ENCODE results near the gene SAYSD1. TPM values are rescaled to one million over a fixed set of nuclear protein-coding genes. Genes with fewer than 3 reads are reported as not detected.

The SAYSD1 gene
- total and polyA plus RNA-seq, 8 donors = 1.2 to 24.8 (median 7.7) TPM

- 76 to 88% (median 85%) methylated on average over 5 to 6 of the region's 6 CpGs for WGBS, 5 donors
- DNase-seq = no peak
Observed at GRCh38 chr6:39058471-39059147, 56.4 kb downstream of the SAYSD1 start.

GRCh38 chr6:39057251-39058155, 57.5 kb downstream of the SAYSD1 start:
- TF ChIP-seq EP300 (IDR thresholded peaks at IDR 0.05) = no peak
- TF ChIP-seq CTCF (IDR thresholded peaks at IDR 0.05) = no peak
- TF ChIP-seq POLR2A (IDR thresholded peaks at IDR 0.05) = no peak
- TF ChIP-seq POLR2AphosphoS5 (IDR thresholded peaks at IDR 0.05) = no peak
- Histone ChIP-seq H3K9me3 (no peaks in the 10 kb centered on the region), H3K36me3 (no peaks in the 10 kb centered on the region), H3K4me1 (peaks cover 0 to 3% (median 0%) of the 10 kb centered on the region in 4 donors), H3K27ac (no peak overlapping the region), H3K4me3 (no peak overlapping the region), H3K27me3 (peaks cover 0 to 64% (median 0%) of the 10 kb centered on the region in 3 donors)
- intact Hi-C loops (cut with DNase I; ENCODE audit: low total_unique reads) = no loop called here
- 66 to 80% (median 75%) methylated on average over 9 to 17 of the region's 17 CpGs for WGBS, 5 donors
- DNase-seq = no peak

More at GRCh38 chr6:39058471-39059147, 56.4 kb downstream of the SAYSD1 start:
- H3K27me3 ChIP-seq = peaks cover 0 to 63% (median 0%) of the 10 kb centered on the region in 3 donors
- peaks cover 0 to 3% (median 0%) of the 10 kb centered on the region in 4 donors for H3K4me1 ChIP-seq
- no peaks in the 10 kb centered on the region for H3K9me3 ChIP-seq
- intact Hi-C loops (cut with DNase I; ENCODE audit: low total_unique reads) = no loop called here
- H3K27ac ChIP-seq = no peak overlapping the region
- no peaks in the 10 kb centered on the region for H3K36me3 ChIP-seq
- TF ChIP-seq POLR2AphosphoS5 (IDR thresholded peaks at IDR 0.05) (no peak), EP300 (IDR thresholded peaks at IDR 0.05) (no peak), CTCF (IDR thresholded peaks at IDR 0.05) (no peak), POLR2A (IDR thresholded peaks at IDR 0.05) (no peak)
- no peak overlapping the region for H3K4me3 ChIP-seq

DNA sequence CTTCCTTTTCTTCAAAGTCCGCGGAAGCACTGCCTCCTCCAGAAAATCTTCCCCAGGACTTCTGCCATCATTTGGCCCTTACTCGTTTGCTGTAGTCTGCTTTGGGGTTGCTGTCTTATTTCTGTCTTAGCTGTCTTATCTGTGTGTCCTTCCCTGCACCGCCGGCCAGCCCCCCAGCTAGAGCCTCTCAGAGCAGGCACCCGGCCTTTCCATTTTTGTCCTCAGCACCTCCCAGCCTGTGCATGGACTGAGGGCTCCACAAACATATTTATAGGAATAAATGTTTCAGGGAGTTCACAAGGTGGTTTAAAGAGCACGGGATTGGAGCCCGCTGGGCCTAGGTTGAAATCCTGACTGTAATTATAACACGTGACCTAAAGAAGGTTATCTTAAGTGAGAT, 58.3 kb downstream of the SAYSD1 start:
- WGBS, 5 donors = 83 to 93% (median 89%) methylated on average over 9 of the region's 9 CpGs
- TF ChIP-seq CTCF (IDR thresholded peaks at IDR 0.05) (no peak), POLR2A (IDR thresholded peaks at IDR 0.05) (no peak), POLR2AphosphoS5 (IDR thresholded peaks at IDR 0.05) (no peak)
- no peak for DNase-seq
- peaks cover 0 to 66% (median 0%) of the 10 kb centered on the region in 3 donors for H3K27me3 ChIP-seq
- no peak overlapping the region for H3K4me3 ChIP-seq
- no peaks in the 10 kb centered on the region for H3K36me3 ChIP-seq
- intact Hi-C loops (cut with DNase I; ENCODE audit: low total_unique reads) = no loop called here
- peaks cover 0 to 3% (median 0%) of the 10 kb centered on the region in 4 donors for H3K4me1 ChIP-seq
- no peaks in the 10 kb centered on the region for H3K9me3 ChIP-seq
- no peak overlapping the region for H3K27ac ChIP-seq

DNA sequence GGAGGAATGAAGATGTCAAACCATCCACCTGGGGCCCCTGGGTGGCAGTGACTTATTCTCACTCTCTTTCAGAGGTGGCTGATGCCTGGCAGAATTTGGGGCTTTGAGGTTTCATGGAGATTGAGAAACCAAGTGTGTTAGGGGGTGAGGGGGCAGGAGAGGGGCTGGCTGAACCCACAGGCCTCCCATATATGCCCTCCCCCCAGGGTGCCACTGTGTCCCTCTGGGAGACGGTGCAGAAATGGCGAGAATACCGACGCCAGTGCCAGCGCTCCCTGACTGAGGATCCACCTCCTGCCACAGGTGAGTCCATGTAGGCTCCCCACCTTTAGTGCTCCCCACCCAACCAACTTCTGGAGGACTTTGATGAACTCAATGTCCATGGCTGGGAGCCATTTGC, 58.8 kb downstream of the SAYSD1 start:
- no peak overlapping the region for H3K27ac ChIP-seq
- intact Hi-C loops (cut with DNase I; ENCODE audit: low total_unique reads) = no loop called here
- TF ChIP-seq POLR2AphosphoS5 (IDR thresholded peaks at IDR 0.05) = no peak
- no peak for TF ChIP-seq CTCF (IDR thresholded peaks at IDR 0.05)
- no peak for TF ChIP-seq EP300 (IDR thresholded peaks at IDR 0.05)
- TF ChIP-seq POLR2A (IDR thresholded peaks at IDR 0.05) = no peak
- H3K4me1 ChIP-seq = peaks cover 0 to 3% (median 0%) of the 10 kb centered on the region in 4 donors
- WGBS, 5 donors = 93 to 98% (median 96%) methylated on average over 5 of the region's 5 CpGs
- no peaks in the 10 kb centered on the region for H3K9me3 ChIP-seq
- no peak overlapping the region for H3K4me3 ChIP-seq
- H3K36me3 ChIP-seq = no peaks in the 10 kb centered on the region
- no peak for DNase-seq
- peaks cover 0 to 65% (median 0%) of the 10 kb centered on the region in 3 donors for H3K27me3 ChIP-seq

Measured in stomach (tissue), 9 donors.